Trophoblast cell (in vitro differentiated cells and primary cell): ENCODE results near the gene SHISA4.
A peak's percentile ranks its signal among the peaks of the same experiment; 100 is the strongest.

ENCODE experiments used
- DNase-seq, 2 donors: peaks; one replicate each; pipeline ENCODE4 v3.0.0-alpha.2; 2016
- H2AFZ ChIP-seq: 2 replicates; pipeline ENCODE4 v1.6.1; 2013; ENCODE audit warnings: low read length, moderate library complexity, mild to moderate bottlenecking; ENCODE audit not compliant: insufficient read depth, poor library complexity
- H2AK5ac ChIP-seq: 2 replicates; pipeline ENCODE4 v1.6.1; 2013; ENCODE audit warnings: mild to moderate bottlenecking, low read length
- H2BK120ac ChIP-seq: 2 replicates; pipeline ENCODE4 v1.6.1; 2013; ENCODE audit warnings: low read length, mild to moderate bottlenecking, moderate library complexity; ENCODE audit not compliant: insufficient read depth, poor library complexity
- H2BK12ac ChIP-seq: 2 replicates; pipeline ENCODE4 v1.6.1; 2013; ENCODE audit warnings: mild to moderate bottlenecking, low read length, moderate library complexity
- H2BK5ac ChIP-seq: 2 replicates; pipeline ENCODE4 v1.6.1; 2013; ENCODE audit warnings: low read length, low read depth, moderate library complexity, mild to moderate bottlenecking; ENCODE audit not compliant: poor library complexity
- H3K14ac ChIP-seq: 2 replicates; pipeline ENCODE4 v1.6.1; 2013; ENCODE audit warnings: mild to moderate bottlenecking, low read length
- H3K18ac ChIP-seq: 2 replicates; pipeline ENCODE4 v1.6.1; 2013; ENCODE audit warnings: mild to moderate bottlenecking, low read length
- H3K23ac ChIP-seq: 2 replicates; pipeline ENCODE4 v1.6.1; 2013; ENCODE audit warnings: low read length
- H3K27ac ChIP-seq: 2 replicates; pipeline ENCODE4 v1.5.1; 2013; ENCODE audit warnings: low read depth, mild to moderate bottlenecking, inconsistent platforms, low read length, moderate library complexity
- H3K27me3 ChIP-seq: 2 replicates; pipeline ENCODE4 v1.6.1; 2013; ENCODE audit warnings: inconsistent platforms, mild to moderate bottlenecking, low read length, moderate library complexity; ENCODE audit not compliant: insufficient read depth
- H3K36me3 ChIP-seq, 2 experiments: 1 replicate in 1 of 2; 2 replicates in 1 of 2; pipeline ENCODE4 v1.6.1; 2013; ENCODE audit warnings: low read length in 2 of 2, mild to moderate bottlenecking in 2 of 2, moderate library complexity in 1 of 2; ENCODE audit not compliant: insufficient read depth in 2 of 2, control insufficient read depth in 1 of 2
- H3K4ac ChIP-seq: 2 replicates; pipeline ENCODE4 v1.6.1; 2013; ENCODE audit warnings: low read depth, mild to moderate bottlenecking, low read length, moderate library complexity
- H3K4me1 ChIP-seq, 2 experiments: 1 replicate in 1 of 2; 2 replicates in 1 of 2; pipeline ENCODE4 v1.6.1; 2013; ENCODE audit warnings: low read length in 2 of 2, mild to moderate bottlenecking in 2 of 2, moderate library complexity in 1 of 2; ENCODE audit not compliant: insufficient read depth in 2 of 2, control insufficient read depth in 1 of 2
- H3K4me2 ChIP-seq: 2 replicates; pipeline ENCODE4 v1.6.1; 2013; ENCODE audit warnings: inconsistent platforms, mild to moderate bottlenecking, low read length, moderate library complexity
- H3K4me3 ChIP-seq: 2 replicates; pipeline ENCODE4 v1.5.1; 2013; ENCODE audit warnings: mild to moderate bottlenecking, low read depth, low read length, inconsistent platforms
- H3K79me1 ChIP-seq: one replicate; pipeline ENCODE4 v1.6.1; 2013; ENCODE audit warnings: low read length
- H3K79me2 ChIP-seq: 2 replicates; pipeline ENCODE4 v1.6.1; 2013; ENCODE audit warnings: low read length, mild to moderate bottlenecking; ENCODE audit not compliant: control insufficient read depth, insufficient read depth, poor library complexity
- H3K9ac ChIP-seq: 2 replicates; pipeline ENCODE4 v1.6.1; 2013; ENCODE audit warnings: mild to moderate bottlenecking, low read length
- H3K9me3 ChIP-seq: 2 replicates; pipeline ENCODE4 v1.6.1; 2013; ENCODE audit warnings: low read depth, mild to moderate bottlenecking, control low read depth, inconsistent platforms, low read length; ENCODE audit not compliant: insufficient read depth
- H4K12ac ChIP-seq: 2 replicates; pipeline ENCODE4 v1.6.1; 2013; ENCODE audit warnings: low read depth, mild to moderate bottlenecking, low read length, moderate library complexity
- H4K8ac ChIP-seq: 2 replicates; pipeline ENCODE4 v1.6.1; 2013; ENCODE audit warnings: low read depth, mild to moderate bottlenecking, low read length, moderate library complexity
- H4K91ac ChIP-seq: one replicate; pipeline ENCODE4 v1.6.1; 2013; ENCODE audit warnings: low read depth, mild to moderate bottlenecking, low read length, moderate library complexity
- WGBS: extraction: QIAGEN DNeasy Blood & Tissue Kit; methylation state at CpG from one replicate; pipeline ENCODE4 v1.1.7; 2013; ENCODE audit warnings: missing lambda C conversion rate; ENCODE audit not compliant: insufficient read length, insufficient coverage; ENCODE audit errors: extremely low coverage; 5-methylcytosine and 5-hydroxymethylcytosine counted together

Gene SHISA4

DNA sequence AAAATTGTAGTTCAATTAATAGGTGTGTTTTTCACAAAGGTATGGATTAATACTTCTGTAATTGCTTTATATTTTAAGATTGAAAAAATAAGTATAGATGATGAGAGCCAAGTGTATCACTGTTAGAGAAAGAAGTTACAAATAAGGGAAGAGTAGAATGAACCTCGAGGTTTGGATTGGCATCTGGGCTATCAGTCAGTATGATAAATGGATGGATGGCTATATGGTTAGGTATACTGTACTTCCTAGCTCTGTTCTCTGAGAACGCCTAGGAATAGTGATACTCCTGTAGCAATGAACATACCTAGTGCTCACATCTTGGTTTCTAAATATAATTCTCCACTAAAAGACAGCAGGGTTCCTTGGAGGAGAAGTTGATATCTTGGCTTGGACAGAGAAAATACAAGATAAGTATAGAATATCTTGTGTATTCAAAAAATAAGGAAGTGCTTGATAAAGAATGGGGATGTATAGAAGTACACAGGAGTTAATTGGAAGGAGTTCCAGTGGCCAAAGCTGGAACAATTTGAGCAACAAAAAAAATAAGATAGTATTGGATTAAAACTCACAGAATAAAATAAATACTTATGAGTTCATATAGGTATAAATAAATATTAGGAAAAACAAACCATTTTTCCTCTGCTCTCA is 47.3 kb upstream of the SHISA4 start:
- H3K9me3 ChIP-seq: no peaks in the 10 kb centered on the region
- no peak overlapping the region for H3K14ac ChIP-seq
- H3K18ac ChIP-seq: no peak overlapping the region
- H3K79me2 ChIP-seq: peaks cover 2% of the 10 kb centered on the region
- H3K4me2 ChIP-seq: no peak overlapping the region
- no peak overlapping the region for H2BK12ac ChIP-seq
- no peaks in the 10 kb centered on the region for H3K27me3 ChIP-seq
- H2AK5ac ChIP-seq: no peak overlapping the region
- no peak overlapping the region for H3K27ac ChIP-seq
- no peak overlapping the region for H4K8ac ChIP-seq
- H3K36me3 ChIP-seq: peaks cover 2 to 4% of the 10 kb centered on the region in 2 experiments
- no peak overlapping the region for H4K12ac ChIP-seq
- no peak for DNase-seq
- no CpG with 5 or more reads among the region's 2 CpGs for WGBS
- H3K4me1 ChIP-seq: no peaks in the 10 kb centered on the region
- no peaks in the 10 kb centered on the region for H3K79me1 ChIP-seq
- no peak overlapping the region for H2BK5ac ChIP-seq
- no peak overlapping the region for H2AFZ ChIP-seq
- no peak overlapping the region for H3K4me3 ChIP-seq
- H2BK120ac ChIP-seq: no peak overlapping the region
- no peak overlapping the region for H4K91ac ChIP-seq
- H3K9ac ChIP-seq: no peak overlapping the region
- H3K4ac ChIP-seq: peak overlapping the region; percentile 36
- no peak overlapping the region for H3K23ac ChIP-seq

DNA sequence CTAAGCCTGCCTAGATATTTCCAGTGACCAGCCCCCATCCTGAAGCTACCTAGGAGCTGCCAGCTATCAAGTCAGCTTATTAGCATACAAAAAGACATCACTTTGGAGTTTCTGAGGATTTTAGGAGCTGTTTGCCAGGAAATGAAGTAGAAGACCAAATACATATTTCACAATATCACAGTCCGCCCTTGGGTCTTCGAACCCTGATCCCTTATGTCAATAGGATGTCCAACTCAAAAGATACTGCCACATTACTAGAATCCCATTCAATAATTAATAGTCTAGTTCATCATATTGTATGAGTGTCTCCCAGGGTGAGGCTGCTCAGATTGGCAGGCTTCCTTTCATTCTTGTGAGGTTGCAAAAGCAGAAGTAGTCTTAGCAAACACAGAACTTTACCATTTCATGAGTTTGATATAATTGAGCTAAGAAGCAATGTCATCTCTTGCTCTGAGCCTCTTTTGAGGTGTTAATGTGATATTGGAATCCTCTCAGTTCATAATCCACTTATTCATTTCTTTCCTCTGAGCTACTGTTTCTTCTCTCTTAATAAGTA is 46.1 kb upstream of the SHISA4 start:
- no peaks in the 10 kb centered on the region for H3K9me3 ChIP-seq
- H3K18ac ChIP-seq: no peak overlapping the region
- H3K79me1 ChIP-seq: no peaks in the 10 kb centered on the region
- H3K23ac ChIP-seq: no peak overlapping the region
- H2BK120ac ChIP-seq: no peak overlapping the region
- H3K36me3 ChIP-seq: peaks cover 2 to 4% of the 10 kb centered on the region in 2 experiments
- H3K79me2 ChIP-seq: peaks cover 2% of the 10 kb centered on the region
- H4K12ac ChIP-seq: no peak overlapping the region
- no CpG with 5 or more reads among the region's 2 CpGs for WGBS
- no peak for DNase-seq
- H2AFZ ChIP-seq: no peak overlapping the region
- no peak overlapping the region for H3K9ac ChIP-seq
- no peak overlapping the region for H3K14ac ChIP-seq
- no peaks in the 10 kb centered on the region for H3K27me3 ChIP-seq
- H4K8ac ChIP-seq: no peak overlapping the region
- H3K4me2 ChIP-seq: no peak overlapping the region
- no peak overlapping the region for H2AK5ac ChIP-seq
- no peak overlapping the region for H3K4ac ChIP-seq
- no peak overlapping the region for H4K91ac ChIP-seq
- no peak overlapping the region for H3K27ac ChIP-seq
- no peak overlapping the region for H2BK5ac ChIP-seq
- no peak overlapping the region for H2BK12ac ChIP-seq
- H3K4me1 ChIP-seq: no peaks in the 10 kb centered on the region
- H3K4me3 ChIP-seq: no peak overlapping the region

GRCh38 chr1:201845331-201846083 is 43.2 kb upstream of the SHISA4 start:
- H4K12ac ChIP-seq: no peak overlapping the region
- DNase-seq: no peak
- H3K79me2 ChIP-seq: peaks cover 2% of the 10 kb centered on the region
- no peaks in the 10 kb centered on the region for H3K79me1 ChIP-seq
- H4K8ac ChIP-seq: no peak overlapping the region
- no peak overlapping the region for H4K91ac ChIP-seq
- no peak overlapping the region for H2AFZ ChIP-seq
- H3K27ac ChIP-seq: no peak overlapping the region
- no peak overlapping the region for H3K4me3 ChIP-seq
- peak overlapping the region; percentile 33 for H3K9ac ChIP-seq
- H3K4me1 ChIP-seq: peaks cover 0 to 3% of the 10 kb centered on the region in 2 experiments
- no peak overlapping the region for H2AK5ac ChIP-seq
- H3K18ac ChIP-seq: no peak overlapping the region
- H2BK120ac ChIP-seq: no peak overlapping the region
- no peaks in the 10 kb centered on the region for H3K27me3 ChIP-seq
- no peak overlapping the region for H3K23ac ChIP-seq
- no peaks in the 10 kb centered on the region for H3K9me3 ChIP-seq
- H3K4me2 ChIP-seq: no peak overlapping the region
- no CpG with 5 or more reads among the region's 2 CpGs for WGBS
- H2BK5ac ChIP-seq: no peak overlapping the region
- no peak overlapping the region for H3K4ac ChIP-seq
- H2BK12ac ChIP-seq: no peak overlapping the region
- H3K36me3 ChIP-seq: peaks cover 2 to 4% of the 10 kb centered on the region in 2 experiments
- no peak overlapping the region for H3K14ac ChIP-seq

DNA sequence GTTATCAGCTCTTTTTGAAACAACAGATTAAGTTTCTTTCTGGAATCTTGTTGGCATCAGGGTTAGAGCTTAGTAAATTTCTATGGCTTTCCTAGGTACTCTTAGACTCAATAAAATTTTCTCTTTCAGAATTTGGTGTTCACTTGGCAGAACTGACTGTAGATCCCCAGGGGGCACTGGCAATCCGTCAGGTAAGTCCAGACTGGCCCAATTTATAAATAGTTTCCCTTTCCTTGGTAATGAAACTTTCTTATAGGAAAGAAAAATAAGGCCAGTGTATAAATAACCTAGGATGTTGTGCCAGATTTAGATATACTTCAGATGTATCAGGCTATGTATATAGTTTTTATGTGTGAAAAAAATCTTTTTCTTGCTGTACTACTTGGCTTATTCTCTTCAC is 41.5 kb upstream of the SHISA4 start:
- Histone ChIP-seq H3K79me2 (peaks cover 2% of the 10 kb centered on the region), H3K9ac (no peak overlapping the region), H3K4me2 (no peak overlapping the region), H3K23ac (no peak overlapping the region), H3K36me3 (peaks cover 4 to 11% of the 10 kb centered on the region in 2 experiments), H3K27ac (no peak overlapping the region), H3K27me3 (no peaks in the 10 kb centered on the region), H3K79me1 (no peaks in the 10 kb centered on the region), H4K12ac (no peak overlapping the region), H3K4me1 (peaks cover 0 to 3% of the 10 kb centered on the region in 2 experiments), H2BK5ac (no peak overlapping the region), H3K14ac (no peak overlapping the region), H3K4ac (no peak overlapping the region), H4K8ac (no peak overlapping the region), H3K9me3 (no peaks in the 10 kb centered on the region), H3K18ac (no peak overlapping the region), H2AFZ (no peak overlapping the region), H3K4me3 (no peak overlapping the region), H4K91ac (no peak overlapping the region), H2BK12ac (no peak overlapping the region), H2AK5ac (no peak overlapping the region), H2BK120ac (no peak overlapping the region)
- DNase-seq: no peak
- WGBS: no CpG with 5 or more reads among the region's 1 CpG
